ENCODE results near the gene SOX9.
"Not testable (repeated sequence)": the region's sequence is repeated elsewhere in the genome, so short reads cannot be mapped to it uniquely, and the experiment has no call there.

SOX9 gene

GRCh38 chr17:72111336-72111923 is 9.4 kb upstream of the SOX9 start:
- DNase-seq (ENCODE audit: low read depth), result no peak

DNA sequence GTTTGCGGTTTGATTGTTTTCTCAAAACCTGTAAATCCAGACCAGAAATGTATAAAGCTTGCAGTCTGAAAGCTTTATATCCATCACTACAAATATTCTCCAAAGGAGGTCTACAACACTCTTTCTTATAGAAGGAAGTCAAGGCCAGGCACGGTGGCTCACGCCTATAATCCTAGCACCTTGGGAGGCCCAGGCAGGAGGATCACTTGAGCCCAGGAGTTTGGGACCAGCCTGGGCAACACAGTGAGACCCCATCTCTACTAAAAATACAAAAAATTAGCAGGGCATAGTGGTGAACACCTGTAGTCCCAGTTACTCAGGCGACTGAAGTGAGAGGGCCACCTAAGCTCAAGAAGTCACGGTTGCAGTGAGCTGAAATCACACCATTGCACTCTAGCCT is 8.9 kb upstream of the SOX9 start:
- DNase-seq (ENCODE audit: low read depth), result not testable (repeated sequence)

- no peak for DNase-seq (ENCODE audit: low read depth)
These were observed 7.1 kb upstream of the SOX9 start for GRCh38 chr17:72113751-72114150.

- no peak for DNase-seq (ENCODE audit: low read depth)
These were observed 4.9 kb upstream of the SOX9 start for GRCh38 chr17:72115781-72116525.

DNA sequence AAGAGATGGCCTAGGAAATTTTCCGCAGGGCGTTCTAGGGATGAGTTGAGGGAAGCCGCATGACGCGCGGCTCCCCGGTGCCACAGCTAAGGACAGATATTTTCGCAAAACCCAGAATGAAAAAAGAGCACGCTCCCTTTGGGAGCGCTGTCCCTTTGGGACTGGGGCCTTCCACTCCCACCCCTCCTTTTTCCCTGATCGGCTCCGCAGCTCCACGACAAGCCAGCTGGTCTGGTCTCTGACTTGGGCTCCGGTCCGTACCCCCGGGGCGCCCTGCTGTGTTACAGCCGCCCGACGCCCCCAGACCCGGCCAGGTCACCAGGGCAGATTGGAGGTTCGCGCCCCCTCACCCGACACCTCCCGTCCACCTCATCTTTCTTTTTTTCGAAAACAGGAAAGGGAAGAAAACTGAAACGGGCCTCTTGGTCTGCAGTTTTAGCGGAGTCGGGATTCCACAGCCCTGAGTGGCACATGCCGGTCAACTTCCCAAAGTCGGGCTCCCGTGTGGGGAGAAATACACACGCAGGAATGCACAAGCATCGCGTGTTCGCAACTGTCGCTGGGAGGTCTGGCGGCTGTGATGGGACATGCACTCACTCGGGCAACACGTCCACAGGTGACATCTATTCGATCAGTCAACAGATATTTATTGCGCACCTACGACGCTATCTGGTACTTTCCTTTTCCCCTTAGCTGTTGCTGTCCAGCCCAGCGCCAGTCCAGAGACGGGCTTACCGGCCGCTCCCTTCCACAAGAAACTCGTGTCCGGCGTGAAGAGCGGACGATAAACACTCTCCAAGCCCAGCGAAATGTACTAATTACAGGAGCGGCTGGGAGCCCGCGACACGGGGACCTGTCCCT is 3.9 kb upstream of the SOX9 start:
- DNase-seq (ENCODE audit: low read depth), result no peak

GRCh38 chr17:72117535-72118334 is 3.1 kb upstream of the SOX9 start:
- no peak for DNase-seq (ENCODE audit: low read depth)

GRCh38 chr17:72118335-72119076 is 2.3 kb upstream of the SOX9 start:
- DNase-seq (ENCODE audit: low read depth), result no peak

DNA sequence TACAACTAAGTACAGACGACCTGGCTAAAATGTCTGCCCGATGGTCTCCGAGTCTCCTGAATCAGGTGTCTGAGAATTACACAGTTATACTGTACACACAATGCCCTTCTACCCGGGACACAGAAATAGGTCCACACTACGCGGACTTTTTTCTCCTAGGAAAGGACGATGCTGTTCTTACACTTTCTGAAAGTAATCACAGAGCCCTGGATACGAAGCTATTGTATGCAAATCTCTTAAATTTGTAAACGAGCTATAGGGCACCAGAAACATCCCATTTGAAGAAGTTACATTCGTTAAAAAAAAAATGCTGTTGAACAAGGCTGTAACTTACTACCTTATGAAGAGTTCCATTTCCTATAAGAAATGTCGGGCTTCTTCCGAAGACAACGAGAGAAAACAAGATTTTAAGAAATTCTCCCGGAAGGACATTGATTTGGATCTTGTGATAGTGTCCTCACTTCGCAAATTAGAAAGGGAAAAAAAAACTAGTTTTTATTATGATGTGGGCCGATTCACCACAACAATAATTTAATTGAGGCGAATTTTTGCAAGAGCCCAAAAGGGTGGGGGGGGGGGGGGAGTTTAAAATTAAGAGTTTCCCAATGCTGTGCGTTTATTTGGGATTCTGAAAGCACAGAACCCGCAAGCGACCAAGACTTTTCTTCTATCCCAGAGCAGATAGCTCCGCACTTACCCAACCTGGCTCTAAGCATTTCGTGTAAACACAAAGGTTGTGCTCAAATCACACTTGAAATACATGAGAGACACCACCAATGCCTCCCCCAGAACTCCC is 1.5 kb upstream of the SOX9 start:
- no peak for DNase-seq (ENCODE audit: low read depth)

GRCh38 chr17:72119873-72120641 is 763 bp upstream of the SOX9 start:
- no peak for DNase-seq (ENCODE audit: low read depth)

DNA sequence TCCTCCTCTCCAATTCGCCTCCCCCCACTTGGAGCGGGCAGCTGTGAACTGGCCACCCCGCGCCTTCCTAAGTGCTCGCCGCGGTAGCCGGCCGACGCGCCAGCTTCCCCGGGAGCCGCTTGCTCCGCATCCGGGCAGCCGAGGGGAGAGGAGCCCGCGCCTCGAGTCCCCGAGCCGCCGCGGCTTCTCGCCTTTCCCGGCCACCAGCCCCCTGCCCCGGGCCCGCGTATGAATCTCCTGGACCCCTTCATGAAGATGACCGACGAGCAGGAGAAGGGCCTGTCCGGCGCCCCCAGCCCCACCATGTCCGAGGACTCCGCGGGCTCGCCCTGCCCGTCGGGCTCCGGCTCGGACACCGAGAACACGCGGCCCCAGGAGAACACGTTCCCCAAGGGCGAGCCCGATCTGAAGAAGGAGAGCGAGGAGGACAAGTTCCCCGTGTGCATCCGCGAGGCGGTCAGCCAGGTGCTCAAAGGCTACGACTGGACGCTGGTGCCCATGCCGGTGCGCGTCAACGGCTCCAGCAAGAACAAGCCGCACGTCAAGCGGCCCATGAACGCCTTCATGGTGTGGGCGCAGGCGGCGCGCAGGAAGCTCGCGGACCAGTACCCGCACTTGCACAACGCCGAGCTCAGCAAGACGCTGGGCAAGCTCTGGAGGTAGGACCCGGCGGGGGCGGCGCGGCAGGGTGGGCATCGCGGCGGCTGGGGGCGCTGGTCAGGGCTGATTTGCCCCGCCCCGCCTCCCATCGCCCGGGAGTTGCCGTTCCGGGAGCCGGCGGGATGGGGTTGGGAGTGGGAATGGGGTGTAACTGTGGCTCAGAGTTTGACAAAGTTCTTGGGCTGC is 567 bp downstream of the SOX9 start:
- DNase-seq (ENCODE audit: low read depth), result no peak

GRCh38 chr17:72122010-72122764 is 1.4 kb downstream of the SOX9 start:
- DNase-seq (ENCODE audit: low read depth), result no peak

GRCh38 chr17:72122765-72123529 is 2.1 kb downstream of the SOX9 start:
- no peak for DNase-seq (ENCODE audit: low read depth)

GRCh38 chr17:72123530-72124437 is 3.0 kb downstream of the SOX9 start:
- DNase-seq (ENCODE audit: low read depth), result no peak

- DNase-seq (ENCODE audit: low read depth), result no peak
These were observed 3.6 kb downstream of the SOX9 start for GRCh38 chr17:72124438-72124775.

DNA sequence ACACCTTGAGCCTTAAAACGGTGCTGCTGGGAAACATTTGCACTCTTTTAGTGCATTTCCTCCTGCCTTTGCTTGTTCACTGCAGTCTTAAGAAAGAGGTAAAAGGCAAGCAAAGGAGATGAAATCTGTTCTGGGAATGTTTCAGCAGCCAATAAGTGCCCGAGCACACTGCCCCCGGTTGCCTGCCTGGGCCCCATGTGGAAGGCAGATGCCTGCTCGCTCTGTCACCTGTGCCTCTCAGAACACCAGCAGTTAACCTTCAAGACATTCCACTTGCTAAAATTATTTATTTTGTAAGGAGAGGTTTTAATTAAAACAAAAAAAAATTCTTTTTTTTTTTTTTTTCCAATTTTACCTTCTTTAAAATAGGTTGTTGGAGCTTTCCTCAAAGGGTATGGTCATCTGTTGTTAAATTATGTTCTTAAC is 4.4 kb downstream of the SOX9 start:
- DNase-seq (ENCODE audit: low read depth), result no peak

GRCh38 chr17:72125742-72126141 is 4.9 kb downstream of the SOX9 start:
- DNase-seq (ENCODE audit: low read depth), result no peak
